NCI-H345 treated with DMSO at 0.1 percent for 48 hours (cell line): ENCODE measurements around the gene HSPB6.

Source experiments
- DNase-seq: peaks from one replicate; lab custom pipeline; 2025; ENCODE audit not compliant: unreplicated experiment; lab: John Stamatoyannopoulos, UW

HSPB6 gene

DNA sequence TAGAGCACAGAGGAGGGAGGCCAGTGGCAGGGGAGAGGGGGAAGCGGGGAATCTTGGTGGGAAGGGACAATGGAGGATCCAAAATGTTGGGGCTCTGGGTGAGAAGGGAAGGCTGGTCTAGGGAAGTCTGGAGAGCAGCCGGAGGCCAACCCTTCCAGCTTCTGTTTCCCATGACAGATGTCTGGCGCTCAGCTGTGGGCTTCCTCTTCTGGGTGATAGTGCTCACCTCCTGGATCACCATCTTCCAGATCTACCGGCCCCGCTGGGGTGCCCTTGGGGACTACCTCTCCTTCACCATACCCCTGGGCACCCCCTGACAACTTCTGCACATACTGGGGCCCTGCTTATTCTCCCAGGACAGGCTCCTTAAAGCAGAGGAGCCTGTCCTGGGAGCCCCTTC is 10.3 kb downstream of the HSPB6 start:
- DNase-seq = no peak

DNA sequence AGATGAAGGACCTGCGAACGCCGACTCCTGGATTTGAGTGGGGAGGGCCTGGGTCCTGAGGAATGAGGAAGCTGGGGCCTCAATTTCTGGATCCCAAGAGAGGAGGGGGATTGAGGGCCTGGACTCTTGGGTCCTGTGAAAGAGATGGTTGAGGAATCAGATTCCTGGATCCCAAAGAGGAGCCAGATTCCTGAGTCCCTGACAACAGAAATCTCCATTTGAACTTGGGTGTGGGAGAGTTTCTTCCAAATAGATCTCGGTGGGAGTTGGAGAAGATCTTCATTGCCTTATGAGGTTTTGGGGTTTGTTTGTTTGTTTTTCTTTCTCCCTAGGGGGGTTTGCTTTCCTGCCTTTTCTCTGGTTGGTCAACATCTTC is 10.8 kb downstream of the HSPB6 start:
- DNase-seq = no peak

DNA sequence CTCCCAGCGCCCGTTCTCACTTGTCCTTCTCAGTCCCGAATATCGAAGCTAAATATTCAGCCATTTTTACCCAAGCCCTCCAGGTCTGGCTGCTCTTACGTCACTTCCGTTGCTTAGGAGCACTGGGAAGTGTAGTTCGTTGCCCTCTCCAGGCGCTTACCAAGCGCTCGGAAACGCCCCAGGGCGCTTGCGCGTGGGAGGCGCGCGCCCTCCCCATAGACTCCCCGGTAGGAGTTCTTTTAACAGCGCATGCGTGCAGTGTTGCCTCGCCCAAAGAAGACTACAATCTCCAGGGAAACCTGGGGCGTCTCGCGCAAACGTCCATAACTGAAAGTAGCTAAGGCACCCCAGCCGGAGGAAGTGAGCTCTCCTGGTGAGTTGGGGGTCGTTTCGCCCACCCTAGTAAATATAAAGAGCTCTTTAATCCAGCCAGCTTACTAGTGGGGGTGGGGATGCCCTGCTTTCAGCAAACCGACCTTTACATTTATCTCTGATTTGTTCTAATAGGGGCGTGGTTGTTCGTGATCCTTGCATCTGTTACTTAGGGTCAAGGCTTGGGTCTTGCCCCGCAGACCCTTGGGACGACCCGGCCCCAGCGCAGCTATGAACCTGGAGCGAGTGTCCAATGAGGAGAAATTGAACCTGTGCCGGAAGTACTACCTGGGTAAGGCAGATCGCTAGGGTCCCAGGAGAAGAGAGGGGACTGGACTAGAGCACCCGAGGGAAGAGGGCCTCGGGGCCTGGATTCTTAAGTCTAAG is 11.3 kb downstream of the HSPB6 start, which contains the start of the genes PSENEN and U2AF1L4:
TSS of gene PSENEN (plus strand) at position 324 of the 759 bp plus-strand sequence. CDS start at position 604, 280 bp downstream.
TSS of gene U2AF1L4 (minus strand) at position 91 of the 759 bp plus-strand sequence. CDS start at position 64, 27 bp downstream.
- DNase-seq = peak; percentile 100

DNA sequence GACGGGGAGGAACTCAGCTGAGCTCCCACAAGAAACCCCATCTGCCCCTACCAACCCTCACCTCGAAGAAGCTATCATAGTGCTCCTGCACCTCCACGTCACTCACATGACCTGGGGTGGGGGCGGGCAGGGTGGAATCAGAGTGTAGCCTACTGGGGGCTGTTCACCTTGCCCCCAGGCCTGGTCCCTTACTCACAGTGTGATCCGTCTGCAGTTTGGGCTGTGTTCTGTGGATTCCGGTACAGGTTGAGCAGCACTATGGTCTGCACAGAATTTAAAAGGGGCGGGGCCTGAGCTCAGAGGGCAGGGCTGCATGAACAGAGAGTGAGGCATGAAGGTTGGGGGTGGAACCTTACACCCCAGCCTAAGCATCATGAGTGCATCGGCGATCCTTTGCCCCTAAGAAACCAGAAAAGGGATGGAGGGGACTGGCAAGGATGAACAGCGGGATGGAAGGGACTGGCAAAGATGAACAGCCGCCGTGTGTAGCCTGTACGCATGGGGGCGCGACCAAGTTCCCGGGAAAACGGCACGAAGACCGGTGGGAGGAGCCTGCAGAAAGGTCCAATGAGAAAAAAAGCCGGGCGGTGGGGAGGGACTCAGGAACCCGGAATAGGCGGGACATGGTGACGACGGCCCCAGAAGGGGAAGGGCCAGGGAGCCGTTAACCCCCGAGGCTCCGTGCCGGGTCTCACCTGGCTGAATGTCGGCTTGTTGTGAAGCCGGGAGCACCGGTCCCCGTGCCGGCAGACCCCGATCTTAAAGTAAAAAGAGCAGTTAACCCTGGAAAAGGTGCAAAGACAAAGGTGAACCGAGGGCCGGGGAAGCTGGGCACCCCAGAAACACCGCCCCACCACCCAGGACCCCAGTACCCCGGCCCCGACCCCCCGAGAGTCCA is 12.2 kb downstream of the HSPB6 start:
- peak; percentile 100 for DNase-seq

DNA sequence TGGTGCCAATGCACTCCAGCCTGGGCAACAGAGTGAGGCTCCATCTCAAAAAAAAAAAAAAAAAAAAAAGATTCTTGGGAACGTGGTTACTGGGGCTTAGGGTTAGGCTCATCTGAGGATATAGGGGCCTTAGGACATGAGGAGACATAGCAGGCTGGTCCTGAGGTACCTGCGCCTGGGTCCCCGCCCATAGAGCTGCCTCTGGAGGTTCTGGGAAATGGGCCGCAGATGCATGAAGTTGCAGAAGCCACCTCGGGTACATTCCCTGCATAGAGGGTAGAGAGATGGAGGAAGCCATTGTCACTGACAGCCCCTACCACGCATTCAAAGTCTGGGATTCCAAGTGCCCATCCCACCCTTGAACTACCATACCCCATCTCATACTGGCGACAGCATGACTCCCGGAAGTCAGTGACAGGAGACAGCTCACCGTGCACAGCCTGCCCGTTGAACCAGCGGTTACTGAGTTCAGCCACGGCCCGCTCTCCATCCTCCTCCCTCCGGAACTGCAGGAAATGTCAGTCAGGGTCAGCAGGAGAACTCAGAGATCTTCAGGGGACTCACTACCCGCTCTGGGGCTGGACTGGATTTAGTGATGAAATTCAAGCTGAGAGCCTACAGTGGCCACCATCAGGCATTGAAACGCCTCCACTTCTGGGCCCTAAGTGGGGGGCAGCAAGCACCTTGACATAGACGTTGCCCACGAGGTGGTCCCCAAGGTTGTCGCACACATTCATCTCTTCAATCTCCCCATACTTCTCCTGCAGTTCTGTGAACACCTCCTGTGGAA is 13.0 kb downstream of the HSPB6 start:
- no peak for DNase-seq

DNA sequence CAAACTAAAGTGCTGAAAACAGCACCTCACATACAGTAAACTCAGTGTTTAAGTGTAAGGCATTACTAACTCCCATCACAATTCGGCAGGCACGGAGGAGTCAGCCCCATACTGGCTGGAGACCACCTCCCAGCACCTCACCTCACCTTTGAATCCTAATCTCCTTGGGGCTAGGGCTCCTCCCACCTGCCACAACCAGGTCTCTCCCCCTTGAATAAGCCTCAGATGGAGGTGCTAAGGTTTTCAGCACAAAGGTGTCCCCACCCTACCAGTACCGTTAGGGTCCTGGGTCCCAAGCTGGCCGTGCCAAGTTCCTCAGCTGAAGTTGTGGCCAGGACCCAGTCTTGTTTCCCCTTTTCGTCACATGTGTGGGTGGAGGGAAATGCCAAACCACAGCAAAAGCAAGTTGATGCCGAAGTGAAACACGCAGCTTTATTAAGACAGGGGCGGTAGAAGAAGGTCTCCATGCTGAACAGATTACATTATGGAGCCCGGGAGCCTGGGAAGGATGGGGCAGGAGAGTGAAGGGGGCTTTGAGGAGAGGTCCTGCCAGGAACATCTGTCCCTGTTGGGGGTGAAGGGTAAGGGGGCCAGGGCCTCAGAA is 14.6 kb downstream of the HSPB6 start, which contains the start of gene IGFLR1:
TSS of gene IGFLR1 (minus strand) at position 332 of the 604 bp plus-strand sequence. CDS start 1,272 bp downstream, outside the sequence.
- no peak for DNase-seq

DNA sequence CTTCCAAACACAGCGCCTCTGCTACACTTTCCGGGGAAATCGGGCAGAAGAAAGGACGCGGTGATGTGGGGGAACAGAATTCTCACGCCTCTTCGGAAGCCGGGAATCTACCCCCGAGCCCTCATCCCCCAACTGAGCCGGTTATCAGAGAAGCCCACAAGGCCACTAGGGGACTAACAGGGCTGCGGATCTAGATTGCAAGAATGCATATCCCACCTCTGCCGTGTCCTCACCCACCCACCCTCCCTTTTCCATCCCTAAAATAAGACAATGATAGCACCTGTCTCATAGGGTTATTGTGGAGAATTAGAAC is 15.7 kb downstream of the HSPB6 start:
- DNase-seq = no peak

DNA sequence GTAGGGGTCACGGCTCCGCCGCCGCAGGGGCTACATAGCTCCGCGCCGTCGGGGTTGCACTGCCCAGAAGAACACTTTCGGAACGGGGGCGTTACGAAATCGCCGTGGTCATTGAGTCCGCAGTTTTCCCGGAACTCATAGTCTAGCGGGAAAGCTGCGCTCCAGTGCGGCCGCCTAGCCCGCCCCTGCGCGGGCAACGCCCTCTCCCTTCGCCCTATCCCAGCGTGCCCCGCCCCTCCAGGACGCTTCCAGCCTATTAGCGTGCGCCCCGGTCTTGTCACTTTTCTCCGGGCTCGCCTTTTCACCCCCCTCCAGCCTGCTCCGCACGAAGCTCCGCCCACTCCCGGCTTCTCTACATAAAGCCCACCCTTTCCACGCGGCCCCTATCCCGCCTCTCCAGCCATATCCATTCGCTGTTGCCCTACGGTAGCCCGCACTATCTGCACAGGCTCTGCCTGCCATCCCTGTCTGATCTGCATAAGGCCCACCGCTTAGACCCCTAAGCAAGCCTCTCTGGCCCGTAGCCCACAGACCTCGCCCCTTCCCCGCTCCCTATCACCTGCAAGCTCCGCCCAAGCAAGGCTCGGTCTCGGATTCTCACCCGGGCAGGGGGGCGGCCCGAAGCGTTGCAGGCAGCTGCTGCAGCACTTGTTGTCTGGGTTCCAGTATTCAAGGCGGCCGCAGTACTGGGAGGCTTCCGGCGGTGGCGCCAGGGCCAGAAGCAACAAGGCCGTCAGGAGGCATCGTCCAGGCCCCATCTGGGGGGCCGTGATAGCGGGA is 16.2 kb downstream of the HSPB6 start:
- DNase-seq = peak; percentile 100

DNA sequence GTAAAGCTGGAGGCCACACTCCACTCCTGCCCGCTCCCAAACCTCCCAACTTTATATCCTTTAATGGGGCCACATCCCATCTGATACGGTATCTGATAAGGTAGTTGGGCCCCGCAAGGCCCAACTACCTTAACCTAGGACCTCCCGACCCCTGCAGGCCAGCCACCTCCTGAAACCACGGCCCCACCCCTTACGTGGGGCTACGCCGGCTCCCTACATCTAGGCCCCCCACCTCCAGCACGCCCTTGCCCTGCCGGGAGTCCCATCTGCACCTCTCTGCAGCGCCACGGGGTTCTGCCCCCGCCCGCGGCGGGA is 16.8 kb downstream of the HSPB6 start:
- DNase-seq = no peak

DNA sequence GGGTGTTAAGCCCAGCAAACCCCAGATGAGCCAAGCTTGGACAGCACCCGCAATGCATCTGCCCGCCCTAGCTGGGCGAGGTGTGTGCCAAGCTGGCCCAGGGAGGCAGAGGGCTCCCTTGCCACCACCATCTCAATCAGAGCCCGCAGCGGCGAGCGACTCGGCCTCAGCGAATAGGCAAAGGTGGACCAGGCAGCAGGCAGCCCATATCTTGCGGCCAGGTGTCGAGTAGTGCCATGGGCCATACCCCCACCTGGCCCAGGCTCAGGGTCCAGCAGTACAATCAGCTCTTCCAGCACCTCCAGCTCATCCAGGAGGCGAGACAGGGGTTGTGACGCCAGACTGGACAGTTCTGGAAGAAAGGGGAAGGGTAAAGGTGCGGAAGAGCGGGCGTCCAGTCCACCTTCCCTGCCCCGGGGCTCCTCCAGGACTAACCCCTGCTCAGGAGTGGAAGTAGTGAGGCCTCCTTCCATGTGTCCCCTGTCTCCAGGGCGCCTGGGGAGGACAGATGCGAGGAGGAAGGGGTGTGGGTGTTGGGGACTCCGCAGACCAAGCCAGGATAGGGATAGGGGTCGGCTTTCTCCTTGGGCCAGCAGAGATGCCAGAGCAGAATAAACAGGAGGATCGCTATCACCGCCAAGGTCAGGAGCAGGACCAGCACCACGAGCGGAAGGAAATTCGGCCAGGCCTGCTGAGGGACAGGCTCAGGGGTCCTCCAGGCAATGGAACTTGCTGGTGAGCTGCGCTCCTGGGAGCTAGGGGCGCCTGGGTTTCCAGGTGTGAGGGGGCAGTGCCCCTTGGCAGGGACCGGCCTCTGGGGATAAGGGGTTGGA is 17.3 kb downstream of the HSPB6 start:
- no peak for DNase-seq

DNA sequence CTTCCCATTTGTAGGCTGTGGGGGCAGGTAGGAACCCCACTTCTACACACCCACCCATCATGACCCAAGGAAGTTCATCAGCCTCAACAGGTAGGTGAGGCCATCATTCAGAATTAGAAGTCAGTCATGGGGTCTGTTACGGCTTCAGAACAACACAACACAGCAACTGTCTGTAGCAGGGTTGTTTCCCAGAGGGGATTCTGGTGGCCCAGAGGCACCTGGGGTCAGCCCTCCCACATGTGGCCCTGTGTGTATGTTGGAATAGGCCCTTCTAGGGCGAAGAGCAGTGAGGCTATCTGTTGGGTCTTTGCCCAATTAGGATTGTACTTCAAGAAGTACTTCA is 18.0 kb downstream of the HSPB6 start:
- no peak for DNase-seq

DNA sequence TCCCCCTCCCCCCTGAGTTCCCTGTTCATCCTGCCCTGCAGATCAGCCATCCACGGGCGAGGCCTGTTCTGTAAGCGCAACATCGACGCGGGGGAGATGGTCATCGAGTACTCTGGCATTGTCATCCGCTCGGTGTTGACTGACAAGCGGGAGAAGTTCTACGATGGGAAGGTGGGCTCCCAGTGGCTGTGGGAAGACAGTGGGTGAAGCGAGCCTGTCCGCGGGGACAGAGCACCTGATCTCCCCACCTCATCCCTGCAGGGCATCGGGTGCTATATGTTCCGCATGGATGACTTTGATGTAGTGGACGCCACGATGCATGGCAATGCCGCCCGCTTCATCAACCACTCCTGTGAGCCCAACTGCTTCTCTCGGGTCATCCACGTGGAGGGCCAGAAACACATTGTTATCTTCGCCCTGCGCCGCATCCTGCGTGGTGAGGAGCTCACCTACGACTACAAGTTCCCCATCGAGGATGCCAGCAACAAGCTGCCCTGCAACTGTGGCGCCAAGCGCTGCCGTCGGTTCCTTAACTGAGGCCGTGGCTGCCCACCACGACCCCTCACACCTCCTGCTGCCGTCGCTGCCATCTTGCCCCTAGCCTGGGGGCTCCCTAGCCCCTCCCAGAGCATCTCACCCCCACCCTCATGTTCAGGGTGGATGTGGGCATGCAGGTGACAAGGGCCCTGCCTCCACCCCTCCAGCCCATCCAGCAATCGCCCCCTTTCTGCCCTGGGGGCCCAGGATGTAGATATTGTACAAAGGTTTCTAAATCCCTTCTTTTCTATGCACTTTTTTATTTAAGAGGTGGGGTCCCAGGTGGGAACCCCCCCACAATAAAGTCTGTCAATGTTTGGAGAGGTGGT is 18.6 kb downstream of the HSPB6 start:
- no peak for DNase-seq

DNA sequence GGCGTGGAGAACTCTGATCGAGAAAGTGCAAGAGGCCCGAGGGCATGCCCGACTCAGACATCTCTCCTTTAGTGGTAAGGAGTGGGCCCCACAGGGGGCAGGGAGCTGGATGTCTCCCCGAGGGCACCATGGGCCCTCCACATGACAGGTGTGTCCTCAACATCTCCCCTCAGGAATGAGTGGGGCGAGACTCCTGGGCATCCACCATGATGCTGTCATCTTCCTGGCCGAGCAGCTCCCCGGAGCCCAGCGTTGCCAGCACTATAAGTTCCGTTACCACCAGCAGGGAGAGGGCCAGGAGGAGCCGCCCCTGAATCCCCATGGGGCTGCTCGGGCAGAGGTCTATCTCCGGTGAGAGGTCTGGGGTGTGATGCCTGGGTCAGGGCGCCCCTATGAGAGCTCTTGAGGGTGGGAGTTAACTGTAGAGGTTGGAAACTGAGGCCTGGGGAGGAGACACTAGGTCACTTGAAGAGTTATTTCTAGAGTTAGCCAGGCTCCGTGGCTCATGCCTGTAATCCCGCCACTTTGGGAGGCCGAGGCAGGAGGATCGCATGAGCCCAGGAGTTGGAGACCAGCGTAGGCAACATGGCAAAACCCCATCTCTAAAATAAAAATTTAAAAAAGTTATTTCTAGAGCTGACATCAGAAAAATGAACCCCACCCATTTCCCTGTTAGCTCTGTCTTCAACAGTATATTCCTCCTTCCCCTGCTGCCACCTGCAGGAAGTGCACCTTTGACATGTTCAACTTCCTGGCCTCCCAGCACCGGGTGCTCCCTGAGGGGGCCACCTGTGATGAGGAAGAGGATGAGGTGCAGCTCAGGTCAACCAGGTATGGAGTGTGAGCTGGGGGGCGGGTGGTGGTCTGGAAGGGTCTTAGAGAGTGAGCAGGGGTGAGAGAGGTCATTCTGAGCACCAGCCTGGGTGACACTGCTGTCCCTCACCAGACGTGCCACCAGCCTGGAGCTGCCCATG is 19.6 kb downstream of the HSPB6 start:
- no peak for DNase-seq

DNA sequence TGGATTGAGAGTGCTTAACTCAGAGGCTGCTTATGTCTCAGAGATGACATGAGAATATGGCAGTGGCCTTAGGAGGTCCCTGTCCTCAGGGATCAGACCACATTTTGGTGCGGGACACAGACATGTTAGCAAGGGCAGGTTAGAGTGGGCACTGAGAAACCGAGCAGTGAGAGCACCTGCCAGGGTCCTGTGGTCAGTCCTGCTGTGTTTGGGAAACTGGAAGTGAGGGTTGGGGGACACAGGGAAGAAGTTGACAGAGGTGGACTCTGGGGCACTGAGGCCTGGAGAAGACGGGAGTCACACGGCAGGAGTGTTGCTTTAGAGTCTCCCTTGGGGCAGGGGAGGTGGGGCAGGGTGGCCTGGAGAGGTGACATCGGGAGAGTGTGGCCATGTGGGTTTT is 21.9 kb downstream of the HSPB6 start:
- no peak for DNase-seq

DNA sequence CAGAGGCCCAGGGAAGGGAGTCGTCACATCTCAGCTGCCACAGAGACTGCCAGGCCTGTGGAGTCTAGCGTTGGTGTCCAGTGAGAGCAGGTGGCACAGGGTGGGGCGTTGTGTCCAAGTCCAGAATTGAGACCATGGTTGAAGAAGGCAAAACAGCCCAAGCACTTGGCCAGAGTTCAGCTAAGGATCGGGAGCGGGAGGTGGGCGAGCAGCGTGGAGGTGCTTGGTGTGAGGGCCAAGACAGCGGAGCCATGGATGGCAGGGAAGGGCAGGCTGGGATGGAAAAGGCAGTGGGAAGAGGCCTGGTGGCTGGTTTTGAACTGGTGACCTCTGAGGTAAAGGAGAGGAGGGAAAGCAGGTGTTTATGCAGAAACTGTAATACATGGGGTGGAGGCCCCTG is 22.6 kb downstream of the HSPB6 start:
- DNase-seq = no peak

DNA sequence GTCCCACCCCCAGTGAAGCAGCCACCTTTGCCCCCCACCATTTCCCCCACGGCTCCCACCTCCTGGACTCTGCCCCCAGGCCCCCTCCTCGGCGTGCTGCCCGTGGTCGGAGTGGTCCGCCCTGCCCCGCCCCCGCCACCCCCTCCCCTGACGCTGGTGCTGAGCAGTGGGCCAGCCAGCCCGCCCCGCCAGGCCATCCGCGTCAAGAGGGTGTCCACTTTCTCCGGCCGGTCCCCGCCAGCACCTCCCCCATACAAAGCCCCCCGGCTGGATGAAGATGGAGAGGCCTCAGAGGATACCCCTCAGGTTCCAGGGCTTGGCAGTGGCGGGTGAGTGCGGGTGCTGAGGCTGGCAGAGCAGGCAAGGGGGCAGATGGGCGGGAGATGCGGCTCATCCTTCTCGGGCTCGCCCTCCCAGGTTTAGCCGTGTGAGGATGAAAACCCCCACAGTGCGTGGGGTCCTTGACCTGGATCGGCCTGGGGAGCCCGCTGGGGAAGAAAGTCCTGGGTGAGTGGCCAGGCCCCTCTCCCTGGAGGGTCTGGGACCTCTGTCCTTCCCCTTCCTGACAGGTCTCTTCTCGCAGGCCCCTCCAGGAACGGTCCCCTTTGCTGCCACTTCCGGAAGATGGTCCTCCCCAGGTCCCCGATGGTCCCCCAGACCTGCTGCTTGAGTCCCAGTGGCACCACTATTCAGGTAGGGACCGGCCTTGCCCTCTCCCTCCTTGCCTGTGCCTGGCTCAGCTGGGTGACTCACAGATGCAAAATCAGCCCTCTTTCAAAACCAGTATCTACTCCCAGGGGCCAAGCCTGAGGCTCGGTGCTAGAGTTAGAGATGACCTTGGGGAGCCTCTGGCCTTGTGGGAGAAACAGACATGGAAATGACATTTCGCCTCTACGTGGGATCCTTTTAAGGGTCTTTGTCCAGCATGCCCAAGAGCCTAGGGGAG is 23.4 kb downstream of the HSPB6 start:
- DNase-seq = no peak
